GM18858 (cell line): ENCODE results near the gene PPFIA2.

Experiments used
- ATAC-seq: cut with Tn5 transposase; IDR thresholded peaks from one replicate; pipeline ENCODE4 v1.9.1; 2021; ENCODE audit not compliant: unreplicated experiment

The PPFIA2 gene

GRCh38 chr12:81294325-81295190, 464.6 kb downstream of the PPFIA2 start:
- ATAC-seq: peak; percentile 73

GRCh38 chr12:81288651-81289050, 470.5 kb downstream of the PPFIA2 start:
- no peak for ATAC-seq

GRCh38 chr12:81284137-81284536, 475.0 kb downstream of the PPFIA2 start:
- no peak for ATAC-seq

GRCh38 chr12:81274637-81275529, 484.3 kb downstream of the PPFIA2 start:
- no peak for ATAC-seq

- no peak for ATAC-seq
These were observed 488.8 kb downstream of the PPFIA2 start for GRCh38 chr12:81270385-81270784.

- no peak for ATAC-seq
These were observed 496.1 kb downstream of the PPFIA2 start for GRCh38 chr12:81263072-81263471.

GRCh38 chr12:81261508-81262207, 497.5 kb downstream of the PPFIA2 start:
- no peak for ATAC-seq

GRCh38 chr12:81259360-81259759, 499.8 kb downstream of the PPFIA2 start:
- no peak for ATAC-seq

- ATAC-seq: no peak
These were observed 501.1 kb downstream of the PPFIA2 start for GRCh38 chr12:81257947-81258551.

GRCh38 chr12:81255947-81256346, 503.2 kb downstream of the PPFIA2 start:
- ATAC-seq: no peak

- ATAC-seq: no peak
These were observed 503.7 kb downstream of the PPFIA2 start for GRCh38 chr12:81255456-81255855.

GRCh38 chr12:81253360-81253759, 505.8 kb downstream of the PPFIA2 start:
- ATAC-seq: no peak

- no peak for ATAC-seq
These were observed 506.9 kb downstream of the PPFIA2 start for GRCh38 chr12:81252228-81252627.

GRCh38 chr12:81249976-81250375, 509.2 kb downstream of the PPFIA2 start:
- no peak for ATAC-seq

- no peak for ATAC-seq
These were observed 513.1 kb downstream of the PPFIA2 start for GRCh38 chr12:81245907-81246570.

- no peak for ATAC-seq
These were observed 513.7 kb downstream of the PPFIA2 start for GRCh38 chr12:81245458-81245857.

- ATAC-seq: no peak
These were observed 527.4 kb downstream of the PPFIA2 start for GRCh38 chr12:81231574-81232368.

GRCh38 chr12:81229759-81230158, 529.4 kb downstream of the PPFIA2 start:
- no peak for ATAC-seq

- ATAC-seq: no peak
These were observed 534.5 kb downstream of the PPFIA2 start for GRCh38 chr12:81224626-81225025.
